ENCODE results near the gene SPATA13. TPM values are rescaled to one million over a fixed set of nuclear protein-coding genes. Genes with fewer than 3 reads are reported as not detected.

The SPATA13 gene
- total and polyA plus RNA-seq, 2 donors (not counting 1 experiment from before 2014, with no cell fraction given): 11.6 to 24.6 TPM

GRCh38 chr13:24339937-24340607 is 179.6 kb downstream of the SPATA13 start:
- Histone ChIP-seq H3K79me2 (ENCODE audit: control insufficient read depth, insufficient read depth, low read length) (no peaks in the 10 kb centered on the region), H3K4me1 (ENCODE audit: control insufficient read depth, extremely low read depth, insufficient read depth, low read length) (no peaks in the 10 kb centered on the region), H3K27ac (ENCODE audit: insufficient read depth, low read length) (no peak overlapping the region), H2AFZ (ENCODE audit: low read length) (no peak overlapping the region), H4K20me1 (ENCODE audit: control insufficient read depth, extremely low read depth, insufficient read depth, low read length) (no peaks in the 10 kb centered on the region), H3K36me3 (ENCODE audit: control insufficient read depth, insufficient read depth, low read length) (no peaks in the 10 kb centered on the region), H3K27me3 (ENCODE audit: control insufficient read depth, insufficient read depth, low read length) (no peaks in the 10 kb centered on the region), H3K9me3 (ENCODE audit: control insufficient read depth, insufficient read depth, low read depth, low read length) (no peaks in the 10 kb centered on the region), H3K9ac (ENCODE audit: insufficient read depth, low read length) (no peak overlapping the region), H3K4me2 (ENCODE audit: extremely low read depth, insufficient read depth, low read length) (no peak overlapping the region), H3K4me3 (replicated peaks in 1 of 4; ENCODE audit: control extremely low read depth in 1 of 4, insufficient read depth in 1 of 4, low read depth in 3 of 4, low read length in 4 of 4) (no peak overlapping the region)
- TF ChIP-seq CTCF (conservative IDR thresholded peaks at IDR 0.05 in 1 of 2, IDR thresholded peaks at IDR 0.05 in 1 of 2; ENCODE audit: low read depth in 1 of 2, low read length in 2 of 2): no peak
- TF ChIP-seq EZH2 (IDR thresholded peaks at IDR 0.05; ENCODE audit: low read length, missing control alignments): no peak
- DNase-seq (ENCODE audit: low read depth in 2 of 2): no peak

DNA sequence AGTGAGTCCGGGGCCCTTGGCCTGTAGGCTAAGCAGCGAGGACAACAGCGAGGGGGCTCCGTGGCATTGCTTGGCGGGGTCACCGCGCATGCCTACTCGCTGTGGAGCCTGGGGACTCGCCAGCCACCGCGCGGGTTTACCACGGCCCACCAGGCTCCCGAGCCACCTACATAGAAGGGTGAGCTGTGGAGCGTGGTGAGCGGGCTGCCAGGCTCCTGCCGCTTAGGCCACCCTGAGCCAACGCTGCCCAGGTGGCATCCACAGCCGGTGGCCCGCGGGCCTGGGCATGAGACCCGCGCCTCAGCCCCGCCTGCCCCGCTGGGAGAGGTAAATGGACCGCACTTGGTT is 180.1 kb downstream of the SPATA13 start:
- Histone ChIP-seq H4K20me1 (ENCODE audit: control insufficient read depth, extremely low read depth, insufficient read depth, low read length) (no peaks in the 10 kb centered on the region), H2AFZ (ENCODE audit: low read length) (no peak overlapping the region), H3K4me2 (ENCODE audit: extremely low read depth, insufficient read depth, low read length) (no peak overlapping the region), H3K27me3 (ENCODE audit: control insufficient read depth, insufficient read depth, low read length) (no peaks in the 10 kb centered on the region), H3K27ac (ENCODE audit: insufficient read depth, low read length) (no peak overlapping the region), H3K4me1 (ENCODE audit: control insufficient read depth, extremely low read depth, insufficient read depth, low read length) (no peaks in the 10 kb centered on the region), H3K4me3 (replicated peaks in 1 of 4; ENCODE audit: control extremely low read depth in 1 of 4, insufficient read depth in 1 of 4, low read depth in 3 of 4, low read length in 4 of 4) (no peak overlapping the region), H3K9me3 (ENCODE audit: control insufficient read depth, insufficient read depth, low read depth, low read length) (no peaks in the 10 kb centered on the region), H3K79me2 (ENCODE audit: control insufficient read depth, insufficient read depth, low read length) (no peaks in the 10 kb centered on the region), H3K9ac (ENCODE audit: insufficient read depth, low read length) (no peak overlapping the region), H3K36me3 (ENCODE audit: control insufficient read depth, insufficient read depth, low read length) (no peaks in the 10 kb centered on the region)
- no peak for TF ChIP-seq EZH2 (IDR thresholded peaks at IDR 0.05; ENCODE audit: low read length, missing control alignments)
- TF ChIP-seq CTCF (conservative IDR thresholded peaks at IDR 0.05 in 1 of 2, IDR thresholded peaks at IDR 0.05 in 1 of 2; ENCODE audit: low read depth in 1 of 2, low read length in 2 of 2): no peak
- no peak for DNase-seq (ENCODE audit: low read depth in 2 of 2)

DNA sequence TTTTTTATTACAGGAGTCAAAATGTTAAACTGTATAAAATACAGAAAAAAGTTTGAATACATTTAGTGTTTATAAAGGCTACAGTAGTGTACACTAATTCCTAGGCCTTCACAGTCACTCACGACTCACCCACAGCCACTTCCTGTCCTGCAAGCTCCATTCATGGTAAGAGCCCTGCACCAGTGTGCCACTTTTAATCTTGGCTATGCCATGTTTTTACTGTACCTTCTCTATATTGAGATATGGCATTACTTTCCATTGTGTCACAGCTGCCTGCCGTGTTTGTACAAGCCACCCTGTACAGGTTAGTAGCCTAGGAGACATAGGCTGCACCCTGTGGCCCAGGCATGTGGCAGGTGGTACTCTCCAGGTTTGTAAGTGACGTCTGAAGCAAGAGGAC is 180.9 kb downstream of the SPATA13 start:
- Histone ChIP-seq H4K20me1 (ENCODE audit: control insufficient read depth, extremely low read depth, insufficient read depth, low read length) (no peaks in the 10 kb centered on the region), H3K4me1 (ENCODE audit: control insufficient read depth, extremely low read depth, insufficient read depth, low read length) (no peaks in the 10 kb centered on the region), H3K9ac (ENCODE audit: insufficient read depth, low read length) (no peak overlapping the region), H2AFZ (ENCODE audit: low read length) (no peak overlapping the region), H3K36me3 (ENCODE audit: control insufficient read depth, insufficient read depth, low read length) (no peaks in the 10 kb centered on the region), H3K27ac (ENCODE audit: insufficient read depth, low read length) (no peak overlapping the region), H3K79me2 (ENCODE audit: control insufficient read depth, insufficient read depth, low read length) (no peaks in the 10 kb centered on the region), H3K4me2 (ENCODE audit: extremely low read depth, insufficient read depth, low read length) (no peak overlapping the region), H3K9me3 (ENCODE audit: control insufficient read depth, insufficient read depth, low read depth, low read length) (no peaks in the 10 kb centered on the region), H3K4me3 (replicated peaks in 1 of 4; ENCODE audit: control extremely low read depth in 1 of 4, insufficient read depth in 1 of 4, low read depth in 3 of 4, low read length in 4 of 4) (no peak overlapping the region), H3K27me3 (ENCODE audit: control insufficient read depth, insufficient read depth, low read length) (no peaks in the 10 kb centered on the region)
- TF ChIP-seq EZH2 (IDR thresholded peaks at IDR 0.05; ENCODE audit: low read length, missing control alignments) (no peak), CTCF (conservative IDR thresholded peaks at IDR 0.05 in 1 of 2, IDR thresholded peaks at IDR 0.05 in 1 of 2; ENCODE audit: low read depth in 1 of 2, low read length in 2 of 2) (no peak)
- peak in 1 of 2 donors; percentile 7 for DNase-seq (ENCODE audit: low read depth in 2 of 2)

Measured in fibroblast of lung (primary cell).